Muscle layer of duodenum (tissue), 2 donors: ENCODE results near the gene MRGPRX2.

Source experiments
- H3K27ac ChIP-seq: one replicate; pipeline ENCODE4 v1.7.0; 2013; ENCODE audit warnings: mild to moderate bottlenecking, low read length
- H3K27me3 ChIP-seq: one replicate; pipeline ENCODE4 v1.7.0; 2013; ENCODE audit warnings: low read depth, mild to moderate bottlenecking, control low read depth, low read length
- H3K36me3 ChIP-seq, 2 donors: one replicate each; pipeline ENCODE4 v1.7.0; 2013; ENCODE audit warnings: low read length in 2 of 2, control low read depth in 1 of 2, mild to moderate bottlenecking in 1 of 2; ENCODE audit not compliant: insufficient read depth in 2 of 2, control insufficient read depth in 1 of 2
- H3K4me1 ChIP-seq, 2 donors: one replicate each; pipeline ENCODE4 v1.7.0; 2013; ENCODE audit warnings: low read length in 2 of 2, mild to moderate bottlenecking in 2 of 2, control low read depth in 1 of 2, moderate library complexity in 1 of 2; ENCODE audit not compliant: insufficient read depth in 2 of 2, control insufficient read depth in 1 of 2
- H3K4me3 ChIP-seq, 2 donors: one replicate each; pipeline ENCODE4 v1.7.0; 2013; ENCODE audit warnings: low read length in 2 of 2, low read depth in 1 of 2, mild to moderate bottlenecking in 1 of 2
- H3K9me3 ChIP-seq, 2 donors: one replicate each; pipeline ENCODE4 v1.7.0; 2013; ENCODE audit warnings: low read length in 2 of 2, control low read depth in 1 of 2, mild to moderate bottlenecking in 1 of 2; ENCODE audit not compliant: control insufficient read depth in 1 of 2
- donor health status: healthy.

The MRGPRX2 gene

DNA sequence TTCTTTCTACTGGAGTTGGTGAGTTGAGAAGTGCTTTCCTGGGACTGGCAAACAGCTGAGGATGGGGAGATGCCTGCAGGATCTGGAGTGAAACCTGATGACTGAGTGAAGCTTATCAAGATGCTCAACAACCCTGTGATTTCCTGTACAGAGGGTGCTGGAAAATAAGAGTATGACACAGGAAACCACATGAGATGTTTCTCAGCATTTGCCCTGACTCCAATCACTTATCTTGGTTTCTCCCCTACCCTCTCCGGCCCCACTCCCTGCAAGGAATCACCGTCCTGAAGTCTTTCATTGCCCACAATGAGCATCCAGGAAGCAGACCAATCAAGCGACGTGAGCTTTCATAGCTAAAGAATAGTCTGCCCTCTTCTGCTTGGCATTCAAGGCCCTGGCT lies at the start of gene MRGPRX2:
Gene MRGPRX2, minus strand, starts transcription at position 89 of the 400 bp plus-strand sequence. CDS start 4,315 bp downstream, outside the sequence.
- H3K9me3 ChIP-seq = no peaks in the 10 kb centered on the region
- no peaks in the 10 kb centered on the region for H3K36me3 ChIP-seq
- H3K4me3 ChIP-seq = no peak within 1 kb of the TSS
- H3K27me3 ChIP-seq = no peaks in the 10 kb centered on the region
- H3K27ac ChIP-seq = no peak within 1 kb of the TSS
- no peaks in the 10 kb centered on the region for H3K4me1 ChIP-seq

DNA sequence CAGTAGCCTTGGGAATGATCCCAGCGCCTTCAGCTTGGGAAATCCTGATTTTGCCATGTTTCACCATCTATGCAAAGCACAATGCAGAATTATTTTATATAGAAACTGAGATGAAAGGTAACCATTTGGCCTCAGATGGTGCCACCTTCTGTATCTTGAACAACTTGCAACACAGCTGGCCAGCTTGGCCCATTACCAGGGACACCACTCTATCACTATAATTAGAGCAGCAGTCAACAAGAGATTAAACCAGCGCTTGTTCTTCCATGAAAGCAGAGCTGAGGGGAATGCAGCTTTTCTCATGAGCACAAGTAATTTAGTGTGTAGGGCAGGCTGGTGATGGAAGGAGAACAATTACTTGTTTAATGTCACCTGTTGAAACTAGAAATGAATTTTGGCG lies 49.8 kb upstream of the MRGPRX2 start:
- Histone ChIP-seq H3K27me3 (no peaks in the 10 kb centered on the region), H3K4me1 (no peaks in the 10 kb centered on the region), H3K4me3 (no peak overlapping the region), H3K9me3 (no peaks in the 10 kb centered on the region), H3K36me3 (no peaks in the 10 kb centered on the region), H3K27ac (no peak overlapping the region)

DNA sequence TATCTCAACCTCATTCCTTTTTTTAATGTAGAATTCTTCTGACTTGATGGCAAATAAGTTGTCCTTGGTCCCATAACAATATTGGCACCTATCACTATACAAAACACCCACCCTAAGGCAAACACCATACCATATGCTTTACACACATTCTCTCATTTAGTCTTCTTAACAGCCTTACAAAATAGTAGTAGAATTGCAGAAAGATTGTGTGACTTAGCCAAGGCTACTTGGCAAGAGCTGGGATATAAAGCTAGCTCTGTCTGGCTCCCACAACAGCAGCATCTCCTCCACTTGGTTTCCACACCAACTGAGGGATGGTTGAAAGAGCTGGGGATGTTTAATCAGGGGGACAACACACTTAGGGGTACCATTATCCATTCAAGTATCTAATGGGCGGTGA lies 46.6 kb upstream of the MRGPRX2 start:
- no peaks in the 10 kb centered on the region for H3K9me3 ChIP-seq
- no peaks in the 10 kb centered on the region for H3K27me3 ChIP-seq
- no peak overlapping the region for H3K27ac ChIP-seq
- H3K4me3 ChIP-seq = no peak overlapping the region
- H3K4me1 ChIP-seq = no peaks in the 10 kb centered on the region
- H3K36me3 ChIP-seq = no peaks in the 10 kb centered on the region

DNA sequence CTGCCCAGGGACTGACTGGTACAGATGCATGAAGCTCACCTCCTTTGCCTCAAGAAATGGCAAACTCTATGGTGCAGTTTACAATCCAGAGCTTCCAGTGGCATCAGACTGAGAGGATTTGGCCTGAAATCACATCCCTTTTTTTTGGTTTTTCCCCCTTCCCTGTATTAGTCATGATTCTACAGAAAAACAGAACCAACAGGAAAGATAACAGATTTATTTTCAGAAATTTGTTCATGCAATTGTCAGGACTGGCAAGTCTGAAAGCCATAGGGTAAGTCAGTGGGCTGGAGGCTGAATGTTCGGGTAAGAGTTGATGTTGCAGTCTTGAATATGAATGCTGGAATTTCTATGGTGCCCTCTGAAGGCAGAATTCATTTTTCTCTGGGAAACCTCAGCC lies 44.5 kb upstream of the MRGPRX2 start:
- Histone ChIP-seq H3K4me1 (no peaks in the 10 kb centered on the region), H3K27ac (no peak overlapping the region), H3K4me3 (no peak overlapping the region), H3K9me3 (no peaks in the 10 kb centered on the region), H3K27me3 (no peaks in the 10 kb centered on the region), H3K36me3 (no peaks in the 10 kb centered on the region)

DNA sequence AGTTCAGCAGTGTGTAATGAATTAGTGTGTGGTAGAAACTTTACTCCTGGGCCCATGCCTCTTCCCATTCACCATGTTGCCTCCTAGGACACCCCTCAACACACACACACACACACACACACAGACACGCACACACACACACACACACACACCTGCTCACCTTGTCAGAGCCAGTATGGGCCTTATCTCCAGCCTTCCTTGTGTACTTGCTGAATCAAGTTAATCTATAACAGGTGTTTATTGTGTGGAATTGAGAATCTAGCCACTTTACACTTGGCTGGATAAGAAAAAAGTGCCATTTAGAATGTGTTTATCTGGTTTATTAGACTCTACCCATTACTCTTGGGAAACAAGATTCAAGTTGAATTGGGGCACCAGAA lies 42.0 kb upstream of the MRGPRX2 start:
- Histone ChIP-seq H3K36me3 (no peaks in the 10 kb centered on the region), H3K4me3 (no peak overlapping the region), H3K27me3 (no peaks in the 10 kb centered on the region), H3K27ac (no peak overlapping the region), H3K9me3 (no peaks in the 10 kb centered on the region), H3K4me1 (no peaks in the 10 kb centered on the region)

DNA sequence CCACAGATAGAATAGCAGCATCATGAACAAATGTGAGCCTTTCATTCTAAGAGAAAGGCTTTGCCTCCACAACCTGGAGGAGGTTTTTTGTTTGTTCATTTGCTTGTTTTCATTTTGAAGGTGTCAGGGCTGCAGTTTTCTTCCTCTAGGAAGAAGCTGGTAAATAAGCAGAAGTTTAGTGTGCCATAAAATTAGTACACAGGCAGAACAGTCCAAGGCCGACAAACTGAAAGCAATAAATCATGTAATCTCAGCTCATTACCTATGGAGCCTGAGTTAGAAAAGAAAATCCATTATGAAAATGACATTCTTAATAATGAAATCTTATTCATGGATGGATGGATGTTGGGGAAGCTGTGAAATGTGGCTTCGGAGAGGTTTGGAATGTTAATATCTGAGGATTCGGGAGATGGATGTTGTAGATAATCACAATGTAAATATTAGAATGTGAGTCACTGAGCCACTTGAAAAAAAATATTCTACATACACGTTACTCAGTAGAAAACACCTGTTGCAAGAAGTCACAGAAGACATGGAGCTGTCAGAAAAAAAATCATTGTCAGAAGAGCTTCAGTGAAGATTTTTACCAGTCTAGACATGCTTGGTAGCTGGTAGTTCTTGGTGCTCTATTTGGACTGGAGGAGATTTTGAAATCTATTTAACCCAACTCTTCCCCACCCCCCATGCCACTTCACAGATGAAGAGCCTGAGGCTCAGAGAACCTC lies 41.4 kb upstream of the MRGPRX2 start:
- Histone ChIP-seq H3K4me3 (no peak overlapping the region), H3K36me3 (no peaks in the 10 kb centered on the region), H3K27ac (no peak overlapping the region), H3K27me3 (no peaks in the 10 kb centered on the region), H3K4me1 (no peaks in the 10 kb centered on the region), H3K9me3 (no peaks in the 10 kb centered on the region)

DNA sequence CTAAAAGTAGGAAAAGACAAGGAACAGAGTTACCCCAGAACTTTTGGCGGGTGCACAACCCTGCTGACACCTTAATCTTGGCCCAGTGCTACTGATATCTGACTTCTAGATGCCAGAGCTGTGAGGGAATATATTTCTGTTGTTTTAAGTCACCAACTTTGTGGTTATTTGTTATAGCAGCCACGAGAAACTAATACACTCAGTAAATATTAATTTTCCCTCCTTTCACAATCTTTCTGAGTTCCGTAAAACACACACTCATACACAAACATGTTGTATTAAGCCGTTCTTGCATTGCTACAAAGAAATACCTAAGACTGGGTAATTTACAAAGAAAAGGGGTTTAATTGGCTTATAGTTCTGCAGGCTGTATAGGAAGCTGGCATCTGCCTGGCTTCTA lies 40.4 kb upstream of the MRGPRX2 start:
- H3K27ac ChIP-seq = no peak overlapping the region
- no peaks in the 10 kb centered on the region for H3K27me3 ChIP-seq
- H3K9me3 ChIP-seq = no peaks in the 10 kb centered on the region
- no peak overlapping the region for H3K4me3 ChIP-seq
- no peaks in the 10 kb centered on the region for H3K36me3 ChIP-seq
- no peaks in the 10 kb centered on the region for H3K4me1 ChIP-seq

DNA sequence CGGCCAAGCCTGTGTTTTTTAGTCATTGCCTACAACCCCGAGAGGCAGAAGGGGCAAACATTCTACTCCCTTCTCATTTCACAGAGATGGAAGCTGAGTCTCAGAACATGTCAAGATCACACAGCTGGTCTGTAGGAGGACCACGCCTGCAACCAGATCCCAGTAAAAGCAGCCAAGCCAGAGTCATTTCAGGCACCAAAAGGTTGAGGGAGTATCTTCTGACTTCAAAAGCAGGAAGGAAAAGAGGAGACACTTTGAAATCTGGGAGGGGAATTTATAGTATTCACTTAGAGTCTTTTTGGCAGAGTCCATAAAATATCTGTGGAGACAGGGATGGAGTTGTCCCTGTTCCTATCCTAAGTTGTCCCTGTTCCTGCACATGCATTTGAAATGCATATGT lies 38.6 kb upstream of the MRGPRX2 start:
- Histone ChIP-seq H3K27ac (no peak overlapping the region), H3K4me3 (no peak overlapping the region), H3K27me3 (no peaks in the 10 kb centered on the region), H3K36me3 (no peaks in the 10 kb centered on the region), H3K9me3 (no peaks in the 10 kb centered on the region), H3K4me1 (no peaks in the 10 kb centered on the region)

DNA sequence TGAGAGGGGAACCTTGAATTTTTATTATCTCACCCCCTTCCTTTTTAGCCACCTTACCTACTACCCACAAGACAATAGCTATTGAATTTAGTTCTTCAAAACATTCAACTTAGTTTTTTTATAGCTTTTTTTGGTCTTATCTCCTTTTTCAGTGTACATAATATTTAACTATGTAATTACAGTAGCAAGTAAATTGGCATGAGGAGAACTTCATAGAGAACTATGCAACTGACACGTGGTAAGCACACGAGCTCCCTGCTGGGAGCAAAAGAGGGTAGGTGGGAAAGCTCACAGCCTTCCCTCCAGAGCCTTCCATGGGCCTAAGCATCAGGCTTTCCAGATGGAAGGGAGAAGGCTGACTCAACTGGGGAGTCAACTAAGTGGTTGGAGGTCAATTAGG lies 34.3 kb upstream of the MRGPRX2 start:
- no peak overlapping the region for H3K4me3 ChIP-seq
- no peaks in the 10 kb centered on the region for H3K9me3 ChIP-seq
- no peaks in the 10 kb centered on the region for H3K27me3 ChIP-seq
- H3K27ac ChIP-seq = no peak overlapping the region
- H3K4me1 ChIP-seq = no peaks in the 10 kb centered on the region
- no peaks in the 10 kb centered on the region for H3K36me3 ChIP-seq

DNA sequence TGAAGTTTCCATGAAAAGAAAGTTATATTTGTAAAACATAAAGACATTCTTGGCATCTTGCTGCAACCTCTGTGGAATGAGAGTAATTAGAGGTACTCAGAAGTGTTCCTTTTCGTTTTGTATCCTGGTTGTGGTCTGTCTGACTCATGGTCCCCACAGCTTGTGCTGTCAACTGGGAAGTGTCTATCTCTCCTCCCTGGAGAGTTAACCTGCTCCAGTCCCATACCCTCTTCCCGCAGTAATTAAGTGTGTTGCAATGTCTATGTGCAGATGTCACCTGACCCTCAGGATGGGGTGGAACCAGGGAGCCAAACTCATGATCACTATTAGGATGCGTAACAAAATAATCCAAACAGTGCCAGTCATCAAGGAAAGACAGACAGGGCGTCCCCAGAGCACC lies 33.5 kb upstream of the MRGPRX2 start:
- Histone ChIP-seq H3K9me3 (no peaks in the 10 kb centered on the region), H3K4me3 (no peak overlapping the region), H3K27me3 (no peaks in the 10 kb centered on the region), H3K36me3 (no peaks in the 10 kb centered on the region), H3K4me1 (no peaks in the 10 kb centered on the region), H3K27ac (no peak overlapping the region)

DNA sequence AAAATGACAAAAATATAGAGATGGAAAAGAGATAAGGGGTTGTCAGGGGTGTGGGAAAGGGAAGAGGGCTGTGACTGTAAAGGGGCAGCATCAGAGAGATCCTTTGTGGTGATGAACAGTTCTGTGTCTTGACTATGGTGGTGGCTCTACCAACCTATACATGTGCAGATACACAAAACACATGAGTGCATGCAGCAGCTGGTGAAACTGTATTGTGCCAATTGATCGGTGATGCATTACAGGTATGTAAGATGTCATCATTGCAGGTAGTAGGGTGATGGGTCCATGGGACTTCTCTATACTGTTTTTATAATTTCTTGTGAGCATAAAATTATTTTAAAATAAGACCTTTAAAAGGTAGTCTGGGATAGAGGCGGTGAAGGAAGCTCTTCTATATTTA lies 32.3 kb upstream of the MRGPRX2 start:
- Histone ChIP-seq H3K9me3 (no peaks in the 10 kb centered on the region), H3K27me3 (no peaks in the 10 kb centered on the region), H3K4me1 (no peaks in the 10 kb centered on the region), H3K4me3 (no peak overlapping the region), H3K36me3 (no peaks in the 10 kb centered on the region), H3K27ac (no peak overlapping the region)

DNA sequence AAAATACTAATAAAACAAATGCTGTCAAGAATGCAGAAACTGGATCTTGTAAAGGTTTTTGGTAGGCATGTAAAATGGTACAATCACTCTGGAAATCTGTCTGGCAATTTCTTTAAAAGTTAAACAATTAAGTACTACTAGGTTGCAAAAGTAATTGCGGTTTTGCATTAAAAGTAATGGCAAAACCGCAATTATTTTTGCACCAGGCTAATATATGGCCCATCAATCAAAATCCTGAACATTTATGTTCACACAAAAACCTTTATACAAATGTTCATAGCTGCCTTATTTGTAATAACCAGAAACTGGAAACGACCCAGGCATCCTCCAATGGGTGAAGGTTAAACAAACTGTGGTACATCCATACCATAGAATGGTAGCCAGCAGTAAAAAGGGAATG lies 31.8 kb upstream of the MRGPRX2 start:
- H3K4me3 ChIP-seq = no peak overlapping the region
- no peaks in the 10 kb centered on the region for H3K27me3 ChIP-seq

More for the DNA sequence above, 31.8 kb upstream of the MRGPRX2 start:
- Histone ChIP-seq H3K27ac (no peak overlapping the region), H3K36me3 (no peaks in the 10 kb centered on the region), H3K4me1 (no peaks in the 10 kb centered on the region), H3K9me3 (no peaks in the 10 kb centered on the region)
